Measurements from ENCODE around the gene IL1RL1.

IL1RL1 gene

GRCh38 chr2:102335871-102336366 is 24.6 kb downstream of the IL1RL1 start:
- no peak for DNase-seq (ENCODE audit: low spot score)
- no peak for TF ChIP-seq CTCF (IDR thresholded peaks at IDR 0.05)
- no peak overlapping the region for H3K4me3 ChIP-seq
- no peak overlapping the region for H3K27ac ChIP-seq

- TF ChIP-seq CTCF (IDR thresholded peaks at IDR 0.05): no peak
- H3K4me3 ChIP-seq: no peak overlapping the region
- H3K27ac ChIP-seq: peak overlapping the region; percentile 12 to 27
- no peak for DNase-seq (ENCODE audit: low spot score)
Observed at GRCh38 chr2:102336502-102336945, 25.2 kb downstream of the IL1RL1 start.

- no peak for DNase-seq (ENCODE audit: low spot score)
- H3K27ac ChIP-seq: peak overlapping the region; percentile 12 to 27
- no peak overlapping the region for H3K4me3 ChIP-seq
- no peak for TF ChIP-seq CTCF (IDR thresholded peaks at IDR 0.05)
Observed at GRCh38 chr2:102337012-102337411, 25.6 kb downstream of the IL1RL1 start.

GRCh38 chr2:102337481-102338386 is 26.4 kb downstream of the IL1RL1 start:
- no peak overlapping the region for H3K4me3 ChIP-seq
- TF ChIP-seq CTCF (IDR thresholded peaks at IDR 0.05): no peak

GRCh38 chr2:102340778-102341177 is 29.4 kb downstream of the IL1RL1 start:
- DNase-seq (ENCODE audit: low spot score): no peak
- Histone ChIP-seq H3K27ac (no peak overlapping the region), H3K4me3 (no peak overlapping the region)
- TF ChIP-seq CTCF (IDR thresholded peaks at IDR 0.05): no peak

More at GRCh38 chr2:102337481-102338386, 26.4 kb downstream of the IL1RL1 start:
- no peak overlapping the region for H3K27ac ChIP-seq
- no peak for DNase-seq (ENCODE audit: low spot score)

GRCh38 chr2:102342888-102343287 is 31.5 kb downstream of the IL1RL1 start:
- no peak for DNase-seq (ENCODE audit: low spot score)

More at GRCh38 chr2:102342888-102343287, 31.5 kb downstream of the IL1RL1 start:
- no peak overlapping the region for H3K4me3 ChIP-seq
- no peak for TF ChIP-seq CTCF (IDR thresholded peaks at IDR 0.05)
- no peak overlapping the region for H3K27ac ChIP-seq

All from coronary artery (tissue), 2 donors.